HEK293 (cell line): ENCODE results near the gene ITGAL.

Experiments used
- EGR2 ChIP-seq: fragments of 450-650 bp; formaldehyde crosslinking; IDR thresholded peaks from 2 replicates; pipeline ENCODE4 v1.5.1; 2016; ENCODE audit warnings: low read depth, missing biosample characterization, missing genetic modification characterization
- FEZF1 ChIP-seq: fragments of 450-650 bp; formaldehyde crosslinking; IDR thresholded peaks from 2 replicates; pipeline ENCODE4 v1.5.1; 2016; ENCODE audit warnings: missing biosample characterization, missing genetic modification characterization
- KLF16 ChIP-seq: fragments of 450-650 bp; formaldehyde crosslinking; IDR thresholded peaks from 2 replicates; pipeline ENCODE4 v1.5.1; 2017; ENCODE audit warnings: missing biosample characterization, missing genetic modification characterization
- KLF7 ChIP-seq: fragments of 450-650 bp; formaldehyde crosslinking; IDR thresholded peaks from 2 replicates; pipeline ENCODE4 v1.5.1; 2016; ENCODE audit warnings: missing biosample characterization, missing genetic modification characterization, borderline replicate concordance
- PATZ1 ChIP-seq: fragments of 450-650 bp; formaldehyde crosslinking; IDR thresholded peaks from 2 replicates; pipeline ENCODE4 v1.5.1; 2016; ENCODE audit warnings: missing biosample characterization, missing genetic modification characterization
- PRDM4 ChIP-seq: fragments of 450-650 bp; formaldehyde crosslinking; IDR thresholded peaks from 2 replicates; pipeline ENCODE4 v1.5.1; 2017; ENCODE audit warnings: missing biosample characterization, missing genetic modification characterization
- PRDM6 ChIP-seq: fragments of 450-650 bp; formaldehyde crosslinking; IDR thresholded peaks from 2 replicates; pipeline ENCODE4 v1.5.1; 2017; ENCODE audit warnings: missing biosample characterization, missing genetic modification characterization
- ZBTB17 ChIP-seq: fragments of 450-650 bp; formaldehyde crosslinking; IDR thresholded peaks from 2 replicates; pipeline ENCODE4 v1.5.1; 2016; ENCODE audit warnings: missing biosample characterization, missing genetic modification characterization
- ZBTB48 ChIP-seq: fragments of 450-650 bp; formaldehyde crosslinking; IDR thresholded peaks from 2 replicates; pipeline ENCODE4 v1.5.1; 2016; ENCODE audit warnings: missing biosample characterization, missing genetic modification characterization
- ZFHX2 ChIP-seq: fragments of 450-650 bp; formaldehyde crosslinking; conservative IDR thresholded peaks from 2 replicates; pipeline ENCODE4 v1.5.1; 2016; ENCODE audit warnings: missing biosample characterization, missing genetic modification characterization
- ZNF10 ChIP-seq: fragments of 450-650 bp; formaldehyde crosslinking; IDR thresholded peaks from 2 replicates; pipeline ENCODE4 v1.5.1; 2017; ENCODE audit warnings: missing biosample characterization, missing genetic modification characterization
- ZNF132 ChIP-seq: fragments of 450-650 bp; formaldehyde crosslinking; IDR thresholded peaks from 2 replicates; pipeline ENCODE4 v1.5.1; 2017; ENCODE audit warnings: missing biosample characterization, missing genetic modification characterization, borderline replicate concordance
- ZNF26 ChIP-seq: fragments of 450-650 bp; formaldehyde crosslinking; IDR thresholded peaks from 2 replicates; pipeline ENCODE4 v1.5.1; 2016; ENCODE audit warnings: missing biosample characterization, missing genetic modification characterization
- ZNF341 ChIP-seq: fragments of 450-650 bp; formaldehyde crosslinking; IDR thresholded peaks from 2 replicates; pipeline ENCODE4; 2016; ENCODE audit warnings: low read depth, missing biosample characterization, missing genetic modification characterization
- ZNF362 ChIP-seq: fragments of 450-650 bp; formaldehyde crosslinking; IDR thresholded peaks from 2 replicates; pipeline ENCODE4 v1.5.1; 2016; ENCODE audit warnings: missing biosample characterization, missing genetic modification characterization
- ZNF366 ChIP-seq: fragments of 450-650 bp; formaldehyde crosslinking; conservative IDR thresholded peaks from 2 replicates; pipeline ENCODE4 v1.5.1; 2016; ENCODE audit warnings: missing biosample characterization, missing genetic modification characterization
- ZNF394 ChIP-seq: fragments of 450-650 bp; formaldehyde crosslinking; IDR thresholded peaks from 2 replicates; pipeline ENCODE4 v1.5.1; 2016; ENCODE audit warnings: missing biosample characterization, missing genetic modification characterization, mild to moderate bottlenecking, moderate library complexity, borderline replicate concordance
- ZNF449 ChIP-seq: fragments of 450-650 bp; formaldehyde crosslinking; IDR thresholded peaks from 2 replicates; pipeline ENCODE4 v1.5.1; 2017; ENCODE audit warnings: missing biosample characterization, mild to moderate bottlenecking, missing genetic modification characterization, moderate library complexity
- ZNF488 ChIP-seq: fragments of 450-650 bp; formaldehyde crosslinking; IDR thresholded peaks from 2 replicates; pipeline ENCODE4 v1.5.1; 2016; ENCODE audit warnings: missing biosample characterization, missing genetic modification characterization
- ZNF544 ChIP-seq: fragments of 450-650 bp; formaldehyde crosslinking; IDR thresholded peaks from 2 replicates; pipeline ENCODE4 v1.5.0; 2017; ENCODE audit warnings: missing biosample characterization, missing genetic modification characterization
- ZNF555 ChIP-seq: fragments of 450-650 bp; formaldehyde crosslinking; conservative IDR thresholded peaks from 2 replicates; pipeline ENCODE4 v1.5.1; 2017; ENCODE audit warnings: missing biosample characterization, mild to moderate bottlenecking, missing genetic modification characterization, inconsistent platforms
- ZNF560 ChIP-seq: fragments of 450-650 bp; formaldehyde crosslinking; IDR thresholded peaks from 2 replicates; pipeline ENCODE4 v1.5.1; 2017; ENCODE audit warnings: missing biosample characterization, missing genetic modification characterization, borderline replicate concordance
- ZNF585B ChIP-seq: fragments of 450-650 bp; formaldehyde crosslinking; IDR thresholded peaks from 2 replicates; pipeline ENCODE4 v1.5.1; 2016; ENCODE audit warnings: missing biosample characterization, missing genetic modification characterization
- ZNF600 ChIP-seq: fragments of 450-650 bp; formaldehyde crosslinking; IDR thresholded peaks from 2 replicates; pipeline ENCODE4 v1.5.1; 2016; ENCODE audit warnings: missing biosample characterization, missing genetic modification characterization
- ZNF654 ChIP-seq: fragments of 450-650 bp; formaldehyde crosslinking; IDR thresholded peaks from 2 replicates; pipeline ENCODE4 v1.5.1; 2016; ENCODE audit warnings: low read depth, missing biosample characterization, missing genetic modification characterization
- ZSCAN30 ChIP-seq: fragments of 450-650 bp; IDR thresholded peaks from 2 replicates; pipeline ENCODE4 v1.5.1; 2018; ENCODE audit warnings: missing biosample characterization, mild to moderate bottlenecking, missing genetic modification characterization, moderate library complexity
- ZXDB ChIP-seq: fragments of 450-650 bp; formaldehyde crosslinking; IDR thresholded peaks from 2 replicates; pipeline ENCODE4 v1.5.1; 2016; ENCODE audit warnings: missing biosample characterization, missing genetic modification characterization

The ITGAL gene

GRCh38 chr16:30541502-30542329, 69.2 kb downstream of the ITGAL start (continued):
- TF ChIP-seq ZNF555 (no peak), FEZF1 (tag by site-specific recombination) (no peak), ZNF585B (tag by site-specific recombination) (no peak), ZNF366 (peak; percentile 78), PRDM6 (tag by site-specific recombination) (no peak), ZNF560 (no peak), ZXDB (tag by site-specific recombination) (peak; percentile 13; the same call in 1 of the 2 replicates), ZNF341 (tag by site-specific recombination) (no peak), ZNF488 (tag by site-specific recombination) (no peak), KLF16 (tag by site-specific recombination) (no peak), ZNF654 (no peak), ZBTB17 (tag by site-specific recombination) (no peak), KLF7 (no peak), PRDM4 (tag by site-specific recombination) (no peak), ZNF132 (no peak), ZNF26 (no peak), ZNF544 (tag by site-specific recombination) (no peak), ZNF362 (no peak), ZNF394 (tag by site-specific recombination) (peak; percentile 67; the same call in 1 of the 2 replicates), PATZ1 (tag by site-specific recombination) (0 out of 2 replicates have a peak, but pooled peaks have one; percentile 17), ZFHX2 (tag by site-specific recombination) (peak; percentile 51; the same call in 1 of the 2 replicates), ZSCAN30 (no peak), EGR2 (tag by site-specific recombination) (peak; percentile 78), ZNF600 (tag by site-specific recombination) (peak; percentile 67), ZBTB48 (tag by site-specific recombination) (no peak; the same call in 1 of the 2 replicates), ZNF449 (tag by site-specific recombination) (no peak), ZNF10 (tag by site-specific recombination) (no peak)
